Measurements from ENCODE around the gene POR. TPM values are rescaled to one million over a fixed set of nuclear protein-coding genes. Genes with fewer than 3 reads are reported as not detected.

The POR gene
- total RNA-seq, 1 experiment from 2014 or later, result 45.1 TPM

DNA sequence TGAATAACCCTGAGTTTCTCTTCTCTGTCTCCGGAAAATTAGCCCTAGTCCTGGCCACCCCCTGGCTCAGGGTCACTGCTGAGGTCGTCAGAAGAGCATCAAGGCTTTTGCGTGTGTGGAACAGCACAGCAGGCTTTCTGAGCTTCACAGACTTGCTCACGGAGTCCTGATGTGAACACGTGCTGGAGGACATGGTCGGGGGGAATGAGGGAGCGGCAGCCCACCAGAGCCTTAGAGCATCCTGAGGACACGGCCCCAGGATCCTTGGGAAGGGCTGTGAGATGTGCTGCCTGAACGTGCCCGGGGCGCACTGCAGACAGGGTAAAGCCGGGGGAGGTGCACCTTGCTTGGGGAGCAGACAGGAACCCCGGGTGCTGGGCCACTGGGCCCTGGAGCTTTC lies 50.7 kb downstream of the POR start:
- CTCF ChIA-PET, result interaction anchor here (1.5 kb wide), 1 partner anchor 99 kb away, joined by 3 read pairs; no protein-coding TSS in a partner anchor
- POLR2A ChIA-PET, result no interaction called here
- no TSS peak for BruUV-seq (replicated peaks)
- intact Hi-C loops (cut with micrococcal nuclease), result no loop called here
- Mint-ChIP-seq H3K36me3 (ENCODE audit: insufficient read depth, unreplicated experiment) (peaks cover 19% of the 10 kb centered on the region), H3K27ac (ENCODE audit: low read depth, unreplicated experiment) (no peak overlapping the region), H3K4me1 (ENCODE audit: insufficient read depth, unreplicated experiment) (no peaks in the 10 kb centered on the region), H3K27me3 (ENCODE audit: insufficient read depth, unreplicated experiment) (no peaks in the 10 kb centered on the region), H3K4me3 (ENCODE audit: unreplicated experiment) (no peak overlapping the region), H3K9me3 (ENCODE audit: unreplicated experiment) (no peaks in the 10 kb centered on the region)
- no peak for DNase-seq (ENCODE audit: unreplicated experiment)
- TF ChIP-seq, protein P1, sequence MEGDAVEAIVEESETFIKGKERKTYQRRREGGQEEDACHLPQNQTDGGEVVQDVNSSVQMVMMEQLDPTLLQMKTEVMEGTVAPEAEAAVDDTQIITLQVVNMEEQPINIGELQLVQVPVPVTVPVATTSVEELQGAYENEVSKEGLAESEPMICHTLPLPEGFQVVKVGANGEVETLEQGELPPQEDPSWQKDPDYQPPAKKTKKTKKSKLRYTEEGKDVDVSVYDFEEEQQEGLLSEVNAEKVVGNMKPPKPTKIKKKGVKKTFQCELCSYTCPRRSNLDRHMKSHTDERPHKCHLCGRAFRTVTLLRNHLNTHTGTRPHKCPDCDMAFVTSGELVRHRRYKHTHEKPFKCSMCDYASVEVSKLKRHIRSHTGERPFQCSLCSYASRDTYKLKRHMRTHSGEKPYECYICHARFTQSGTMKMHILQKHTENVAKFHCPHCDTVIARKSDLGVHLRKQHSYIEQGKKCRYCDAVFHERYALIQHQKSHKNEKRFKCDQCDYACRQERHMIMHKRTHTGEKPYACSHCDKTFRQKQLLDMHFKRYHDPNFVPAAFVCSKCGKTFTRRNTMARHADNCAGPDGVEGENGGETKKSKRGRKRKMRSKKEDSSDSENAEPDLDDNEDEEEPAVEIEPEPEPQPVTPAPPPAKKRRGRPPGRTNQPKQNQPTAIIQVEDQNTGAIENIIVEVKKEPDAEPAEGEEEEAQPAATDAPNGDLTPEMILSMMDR (IDR thresholded peaks at IDR 0.05; ENCODE audit: unreplicated experiment), result no peak

DNA sequence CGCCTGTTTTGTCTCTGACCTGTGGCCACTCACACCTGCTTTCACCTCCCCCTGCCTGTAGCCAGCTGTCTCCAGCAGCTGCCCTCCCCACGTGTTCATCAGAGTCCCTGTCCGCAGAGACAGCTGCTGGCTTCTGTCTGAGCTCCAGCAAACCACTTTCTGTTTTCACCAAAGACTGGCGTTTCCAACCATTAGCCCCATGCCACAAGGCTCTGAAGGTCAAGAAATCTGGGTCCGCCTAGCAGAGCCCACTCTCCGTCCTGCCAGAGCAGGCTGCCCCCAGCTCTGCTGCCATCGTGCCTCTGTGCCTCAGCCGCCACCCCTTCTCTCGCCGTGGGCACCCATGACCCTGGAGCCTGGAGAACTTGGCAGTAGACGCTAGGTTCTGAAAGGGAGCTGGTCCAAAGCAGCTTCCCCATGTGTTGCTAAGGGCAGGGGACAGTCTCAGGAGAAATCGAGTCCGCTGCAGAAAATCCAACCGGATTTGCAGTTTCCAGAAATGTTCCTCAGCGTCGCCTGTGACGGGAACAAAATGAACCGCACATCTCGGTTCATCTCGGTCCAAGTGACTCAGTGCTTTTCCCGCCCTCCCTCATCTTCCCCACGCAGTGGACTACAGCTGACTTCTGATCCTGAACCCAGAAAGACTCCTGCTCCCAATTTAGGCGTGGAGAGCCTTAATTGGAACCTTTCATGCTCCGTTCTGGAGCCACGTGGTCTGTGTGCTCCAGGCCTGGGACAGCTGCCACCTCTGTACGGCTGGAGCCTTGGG lies 51.4 kb downstream of the POR start:
- H3K9me3 Mint-ChIP-seq (ENCODE audit: unreplicated experiment), result no peaks in the 10 kb centered on the region
- TF ChIP-seq, protein P1 (IDR thresholded peaks at IDR 0.05; ENCODE audit: unreplicated experiment), result no peak
- no peaks in the 10 kb centered on the region for H3K4me1 Mint-ChIP-seq (ENCODE audit: insufficient read depth, unreplicated experiment)
- intact Hi-C loops (cut with micrococcal nuclease), result no loop called here
- H3K4me3 Mint-ChIP-seq (ENCODE audit: unreplicated experiment), result no peak overlapping the region
- H3K27me3 Mint-ChIP-seq (ENCODE audit: insufficient read depth, unreplicated experiment), result no peaks in the 10 kb centered on the region
- no peak for DNase-seq (ENCODE audit: unreplicated experiment)
- H3K27ac Mint-ChIP-seq (ENCODE audit: low read depth, unreplicated experiment), result peak overlapping the region; percentile 59
- no TSS peak for BruUV-seq (replicated peaks)
- peaks cover 19% of the 10 kb centered on the region for H3K36me3 Mint-ChIP-seq (ENCODE audit: insufficient read depth, unreplicated experiment)
- POLR2A ChIA-PET, result no interaction called here
- CTCF ChIA-PET, result interaction anchor here (0.7 to 1.0 kb wide), 2 partner anchors 54 to 123 kb away, joined by 3 read pairs; no protein-coding TSS in a partner anchor

DNA sequence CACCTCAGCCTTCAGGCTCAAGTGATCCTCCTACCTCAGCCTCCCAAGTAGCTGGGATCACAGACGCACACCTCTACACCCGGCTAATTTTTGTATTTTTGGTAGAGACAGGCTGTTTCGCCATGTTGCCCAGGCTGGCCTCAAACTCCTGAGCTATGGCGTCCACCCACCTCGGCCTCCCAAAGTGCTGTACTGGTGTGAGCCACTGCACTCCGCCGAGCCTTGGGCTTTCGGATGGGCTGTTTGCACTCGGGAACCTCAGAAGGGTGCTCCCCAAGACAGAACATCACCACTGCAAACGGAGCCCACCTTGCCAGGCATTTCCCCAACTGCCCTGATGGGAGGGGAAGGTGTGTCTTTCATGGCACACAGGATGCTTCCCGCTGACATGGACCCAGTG lies 52.1 kb downstream of the POR start:
- H3K9me3 Mint-ChIP-seq (ENCODE audit: unreplicated experiment), result no peaks in the 10 kb centered on the region
- intact Hi-C loops (cut with micrococcal nuclease), result no loop called here
- no peaks in the 10 kb centered on the region for H3K27me3 Mint-ChIP-seq (ENCODE audit: insufficient read depth, unreplicated experiment)
- no peak for DNase-seq (ENCODE audit: unreplicated experiment)
- ChIA-PET CTCF (interaction anchor here (0.7 to 1.0 kb wide), 4 partner anchors 22 to 123 kb away, joined by 3 read pairs; no protein-coding TSS in a partner anchor), POLR2A (no interaction called here)
- no peak overlapping the region for H3K27ac Mint-ChIP-seq (ENCODE audit: low read depth, unreplicated experiment)
- TF ChIP-seq, protein P1 (IDR thresholded peaks at IDR 0.05; ENCODE audit: unreplicated experiment), result no peak
- H3K36me3 Mint-ChIP-seq (ENCODE audit: insufficient read depth, unreplicated experiment), result peaks cover 16% of the 10 kb centered on the region
- H3K4me3 Mint-ChIP-seq (ENCODE audit: unreplicated experiment), result no peak overlapping the region
- H3K4me1 Mint-ChIP-seq (ENCODE audit: insufficient read depth, unreplicated experiment), result no peaks in the 10 kb centered on the region
- no TSS peak for BruUV-seq (replicated peaks)

DNA sequence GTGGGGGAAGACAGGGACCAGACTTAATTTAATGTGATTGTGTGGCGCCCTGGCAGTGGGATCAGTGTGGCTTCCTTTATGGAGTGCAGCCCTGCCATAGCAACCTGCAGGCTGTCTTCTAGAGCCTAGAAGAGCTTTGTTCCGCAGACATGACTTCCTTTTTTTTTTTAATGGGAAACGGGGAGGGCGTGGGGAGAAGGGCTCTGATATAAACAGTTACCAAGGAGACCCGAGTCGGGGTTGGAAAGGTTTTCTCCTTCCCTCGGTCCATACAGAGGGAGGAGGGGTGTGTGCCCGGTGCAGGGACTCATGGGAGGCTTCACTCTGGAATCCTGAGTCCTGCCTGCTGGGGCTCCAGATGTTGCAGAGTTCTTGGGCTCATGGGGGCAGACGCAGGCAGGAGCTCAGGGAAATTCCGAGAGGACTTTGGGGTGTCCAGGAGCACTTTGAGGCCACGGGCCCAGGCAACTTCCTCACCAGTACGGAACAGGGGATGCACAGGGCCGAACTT lies 52.6 kb downstream of the POR start:
- Mint-ChIP-seq H3K9me3 (ENCODE audit: unreplicated experiment) (no peaks in the 10 kb centered on the region), H3K27ac (ENCODE audit: low read depth, unreplicated experiment) (no peak overlapping the region), H3K4me3 (ENCODE audit: unreplicated experiment) (no peak overlapping the region), H3K27me3 (ENCODE audit: insufficient read depth, unreplicated experiment) (no peaks in the 10 kb centered on the region), H3K36me3 (ENCODE audit: insufficient read depth, unreplicated experiment) (peaks cover 17% of the 10 kb centered on the region), H3K4me1 (ENCODE audit: insufficient read depth, unreplicated experiment) (no peaks in the 10 kb centered on the region)
- ChIA-PET CTCF (interaction anchor here (0.7 to 1.0 kb wide), 4 partner anchors 22 to 124 kb away, joined by 3 read pairs; no protein-coding TSS in a partner anchor), POLR2A (no interaction called here)
- TF ChIP-seq, protein P1 (IDR thresholded peaks at IDR 0.05; ENCODE audit: unreplicated experiment), result no peak
- BruUV-seq (replicated peaks), result no TSS peak
- DNase-seq (ENCODE audit: unreplicated experiment), result no peak
- intact Hi-C loops (cut with micrococcal nuclease), result no loop called here
